Urinary bladder (tissue), 4 donors: ENCODE data around the gene ARSG. TPM values are rescaled to one million over a fixed set of nuclear protein-coding genes. Genes with fewer than 3 reads are reported as not detected.

Experiments used
- DNase-seq: peaks from one replicate; pipeline ENCODE4 v3.0.0-alpha.2; 2015; ENCODE audit errors: extremely low spot score
- H3K27ac ChIP-seq: one replicate; pipeline ENCODE4 v1.5.1; 2013; ENCODE audit warnings: low read depth, mild to moderate bottlenecking, moderate library complexity
- H3K36me3 ChIP-seq: one replicate; pipeline ENCODE4 v1.6.1; 2013; ENCODE audit warnings: mild to moderate bottlenecking, moderate library complexity; ENCODE audit not compliant: insufficient read depth
- H3K4me1 ChIP-seq: one replicate; pipeline ENCODE4 v1.6.1; 2013; ENCODE audit warnings: mild to moderate bottlenecking, moderate library complexity; ENCODE audit not compliant: insufficient read depth
- H3K4me3 ChIP-seq: one replicate; pipeline ENCODE4 v1.5.1; 2013; ENCODE audit warnings: low read depth, low read length
- WGBS: extraction: QIAGEN DNeasy Blood & Tissue Kit; methylation state at CpG from one replicate; pipeline ENCODE4 v1.1.7; 2013; 5-methylcytosine and 5-hydroxymethylcytosine counted together
- polyA plus RNA-seq: library from polyadenylated mRNA; stranded (reverse); fragments of 200-250 nt; gene quantifications from one replicate; pipeline ENCODE4 v1.2.3, GENCODE V29; 2013
- total RNA-seq: library from RNA; depleted of rRNA; stranded (reverse); fragments of >200 nt; gene quantifications from one replicate; pipeline ENCODE4 v1.2.3, GENCODE V29; 2014
- donor health status: healthy with polysubstance abuse.
- donor health status: healthy.

Gene ARSG
- total and polyA plus RNA-seq, 2 donors, result 2.9 to 3.3 TPM

DNA sequence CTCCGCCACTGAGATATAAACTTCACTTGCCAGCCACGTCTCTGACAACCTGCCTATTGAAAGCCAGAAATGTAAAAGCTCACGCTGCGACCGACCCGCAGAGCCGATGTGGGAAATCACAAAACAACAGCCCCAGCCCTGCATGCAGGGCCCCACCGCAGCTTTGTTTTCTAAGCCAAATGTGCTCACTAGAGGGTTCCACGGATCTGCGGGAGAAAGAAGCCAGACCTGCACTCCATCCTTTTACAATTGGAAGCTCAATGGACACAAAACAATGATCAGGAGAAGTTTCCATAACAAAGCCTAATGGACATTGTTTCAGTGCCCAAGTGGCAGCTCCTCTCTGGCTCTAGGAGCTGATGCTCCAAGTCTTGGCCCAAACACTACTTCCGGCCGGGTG is 132.9 kb downstream of the ARSG start:
- Histone ChIP-seq H3K4me3 (no peak overlapping the region), H3K4me1 (no peaks in the 10 kb centered on the region), H3K27ac (no peak overlapping the region), H3K36me3 (peaks cover 7% of the 10 kb centered on the region)
- 85% methylated on average over 12 of the region's 12 CpGs for WGBS
- no peak for DNase-seq

- H3K36me3 ChIP-seq, result peaks cover 7% of the 10 kb centered on the region
- 85% methylated on average over 6 of the region's 6 CpGs for WGBS
- H3K27ac ChIP-seq, result no peak overlapping the region
- no peak for DNase-seq
- H3K4me3 ChIP-seq, result no peak overlapping the region
- H3K4me1 ChIP-seq, result no peaks in the 10 kb centered on the region
These were observed 133.6 kb downstream of the ARSG start for GRCh38 chr17:68424861-68425260.

DNA sequence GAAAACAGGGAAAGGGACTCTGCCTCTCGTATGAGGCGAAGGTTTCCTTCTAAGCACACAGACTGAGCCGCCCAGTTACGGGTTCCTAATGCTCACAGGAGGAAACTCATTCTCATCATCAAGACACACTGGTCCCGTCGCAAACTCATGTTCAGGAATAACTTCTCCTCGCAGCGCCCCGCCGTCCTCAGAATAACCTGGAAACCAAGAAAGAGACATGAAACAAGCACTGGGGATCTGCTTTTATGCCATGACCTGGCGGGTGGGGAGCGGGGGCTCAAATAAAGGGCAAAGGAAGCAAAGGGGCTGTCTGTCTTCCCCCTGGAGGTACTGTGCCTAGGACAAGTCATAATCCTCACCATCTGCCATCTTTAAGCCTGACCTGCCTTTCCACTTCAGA is 134.7 kb downstream of the ARSG start:
- Histone ChIP-seq H3K4me3 (no peak overlapping the region), H3K27ac (no peak overlapping the region), H3K36me3 (peaks cover 7% of the 10 kb centered on the region), H3K4me1 (no peaks in the 10 kb centered on the region)
- DNase-seq, result no peak
- 94% methylated on average over 12 of the region's 12 CpGs for WGBS

- Histone ChIP-seq H3K27ac (no peak overlapping the region), H3K4me1 (no peaks in the 10 kb centered on the region), H3K36me3 (peaks cover 8% of the 10 kb centered on the region), H3K4me3 (no peak overlapping the region)
- no peak for DNase-seq
- 96% methylated on average over 7 of the region's 7 CpGs for WGBS
These were observed 136.3 kb downstream of the ARSG start for GRCh38 chr17:68427575-68427974.

DNA sequence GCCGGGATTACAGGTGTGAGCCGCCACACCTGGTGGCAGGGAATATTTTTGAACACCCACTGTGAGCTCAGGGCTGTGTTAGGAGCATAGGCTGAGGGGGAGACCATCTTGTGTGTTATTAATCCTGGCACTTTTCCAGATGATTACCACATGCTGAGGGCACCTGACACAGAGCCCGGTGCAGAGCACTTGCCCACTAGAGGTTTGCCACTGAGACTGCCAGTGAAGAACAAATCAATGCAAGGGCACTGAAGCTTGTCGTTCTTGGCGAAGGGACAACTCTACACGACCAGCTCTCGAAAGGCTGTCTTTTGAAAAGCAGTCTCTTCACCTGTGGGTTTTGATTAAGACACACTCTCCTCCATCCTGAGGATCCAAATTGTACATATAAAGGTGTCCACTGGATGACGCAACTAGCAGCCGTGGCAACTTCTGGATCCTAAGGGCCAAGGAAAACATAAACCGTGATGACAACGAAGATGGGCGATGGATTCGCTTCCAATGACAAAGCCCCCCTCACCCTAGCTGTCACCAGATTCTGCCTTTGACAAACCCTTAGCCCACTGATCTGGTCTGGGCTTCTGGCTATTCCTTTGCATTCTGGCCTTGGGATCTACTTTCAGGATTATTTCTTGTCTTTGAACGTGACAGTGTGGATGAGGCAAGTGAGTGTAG is 137.3 kb downstream of the ARSG start:
- H3K4me1 ChIP-seq, result no peaks in the 10 kb centered on the region
- H3K27ac ChIP-seq, result no peak overlapping the region
- H3K36me3 ChIP-seq, result peaks cover 8% of the 10 kb centered on the region
- H3K4me3 ChIP-seq, result no peak overlapping the region
- no peak for DNase-seq
- WGBS, result 93% methylated on average over 14 of the region's 14 CpGs

- Histone ChIP-seq H3K4me1 (no peaks in the 10 kb centered on the region), H3K4me3 (no peak overlapping the region), H3K36me3 (peaks cover 8% of the 10 kb centered on the region), H3K27ac (no peak overlapping the region)
- DNase-seq, result no peak
- WGBS, result 90% methylated on average over 11 of the region's 11 CpGs
These were observed 138.6 kb downstream of the ARSG start for GRCh38 chr17:68429881-68430280.

DNA sequence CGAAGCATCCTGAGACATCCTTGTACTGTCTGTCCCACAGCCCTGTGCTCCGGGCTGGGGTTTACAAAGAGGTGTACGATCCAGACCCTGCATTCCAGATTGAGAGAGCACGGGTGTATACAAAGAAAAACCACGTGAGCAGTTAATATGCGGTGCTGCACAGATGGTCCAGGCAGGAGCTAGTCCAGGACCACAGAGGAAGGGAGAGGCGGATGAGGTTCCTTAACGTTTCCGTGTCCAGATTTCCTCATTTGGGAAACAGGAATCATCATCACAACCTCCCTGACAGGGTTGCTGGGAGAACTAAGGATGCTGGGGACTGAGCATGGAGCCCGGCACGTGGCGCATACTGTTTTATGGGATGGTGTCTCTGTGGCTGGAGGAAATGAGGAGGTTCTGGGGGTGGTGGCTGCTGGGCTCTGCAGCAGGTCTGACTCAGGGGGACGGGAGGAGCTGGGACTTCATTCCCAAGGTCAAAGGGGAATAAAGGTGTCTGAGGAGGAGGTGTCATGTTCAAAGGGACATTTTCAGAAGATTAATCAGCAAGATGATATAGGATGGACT is 139.8 kb downstream of the ARSG start:
- no peak overlapping the region for H3K27ac ChIP-seq
- peaks cover 8% of the 10 kb centered on the region for H3K36me3 ChIP-seq

DNA sequence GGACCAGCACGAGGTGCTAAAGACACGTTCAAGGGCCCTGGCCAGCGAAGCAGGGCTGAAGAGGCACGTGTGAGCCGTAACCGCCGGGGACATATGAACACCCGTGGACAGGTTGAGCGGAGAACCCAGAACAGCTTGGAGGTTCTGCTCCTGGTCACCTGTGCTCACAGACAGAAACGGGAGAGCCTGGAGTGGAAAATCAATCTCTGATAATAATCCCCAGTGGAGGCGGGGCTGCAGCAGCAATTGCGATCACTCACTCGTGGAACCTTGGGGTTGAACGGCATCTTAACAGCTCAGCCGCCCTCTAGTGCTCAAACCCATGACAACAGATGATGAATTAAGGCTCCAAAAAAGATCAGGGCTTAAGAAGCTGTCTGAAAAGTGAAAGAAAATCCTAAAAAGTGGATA is 140.4 kb downstream of the ARSG start:
- no peak overlapping the region for H3K4me3 ChIP-seq
- H3K27ac ChIP-seq, result no peak overlapping the region
- no peaks in the 10 kb centered on the region for H3K4me1 ChIP-seq
- DNase-seq, result no peak
- 65% methylated on average over 15 of the region's 15 CpGs for WGBS
- peaks cover 8% of the 10 kb centered on the region for H3K36me3 ChIP-seq

More for the DNA sequence above, 139.8 kb downstream of the ARSG start:
- no peak overlapping the region for H3K4me3 ChIP-seq
- no peaks in the 10 kb centered on the region for H3K4me1 ChIP-seq
- WGBS, result 82% methylated on average over 13 of the region's 13 CpGs
- no peak for DNase-seq

DNA sequence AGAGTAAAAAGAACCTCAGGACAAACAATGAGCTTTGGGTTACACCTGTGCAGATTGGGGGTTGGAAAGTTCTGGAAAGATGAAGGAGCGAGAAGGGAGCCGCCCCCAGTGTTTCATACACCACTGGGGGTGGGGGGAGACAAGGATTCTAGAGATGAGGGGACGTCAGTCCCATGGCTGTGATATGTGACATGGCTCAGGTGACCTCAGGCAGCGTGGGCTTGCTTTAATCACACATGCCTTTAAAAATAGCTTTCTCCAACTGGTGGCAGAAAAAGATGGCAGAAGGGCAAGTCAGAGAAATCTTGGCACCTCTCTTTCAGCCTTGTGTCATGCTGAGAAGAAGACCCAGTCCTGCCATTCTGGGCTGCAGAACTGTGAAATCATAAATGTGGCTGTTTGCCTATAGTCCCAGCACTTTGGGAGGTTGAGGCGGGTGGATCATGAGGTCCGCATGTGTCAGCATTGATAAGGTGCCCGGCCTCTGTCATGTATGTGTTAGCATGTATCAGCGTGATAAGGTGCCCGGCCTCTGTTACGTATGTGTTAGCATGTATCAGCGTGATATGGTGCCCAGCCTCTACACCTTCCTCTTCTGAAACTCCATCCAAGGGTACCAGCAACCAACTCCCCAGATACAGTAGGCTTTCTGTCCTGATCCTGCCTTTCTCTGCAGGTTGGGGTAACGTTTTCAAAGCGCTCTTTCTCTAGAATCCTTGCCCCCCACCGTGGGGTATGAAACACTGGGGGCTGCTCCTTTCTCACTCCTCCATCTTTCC is 141.0 kb downstream of the ARSG start:
- H3K4me1 ChIP-seq, result no peaks in the 10 kb centered on the region
- DNase-seq, result no peak
- WGBS, result 93% methylated on average over 14 of the region's 14 CpGs
- peaks cover 8% of the 10 kb centered on the region for H3K36me3 ChIP-seq
- H3K4me3 ChIP-seq, result no peak overlapping the region
- H3K27ac ChIP-seq, result no peak overlapping the region

GRCh38 chr17:68433211-68433610 is 141.9 kb downstream of the ARSG start:
- 94% methylated on average over 9 of the region's 9 CpGs for WGBS
- no peak for DNase-seq
- H3K36me3 ChIP-seq, result peaks cover 7% of the 10 kb centered on the region

DNA sequence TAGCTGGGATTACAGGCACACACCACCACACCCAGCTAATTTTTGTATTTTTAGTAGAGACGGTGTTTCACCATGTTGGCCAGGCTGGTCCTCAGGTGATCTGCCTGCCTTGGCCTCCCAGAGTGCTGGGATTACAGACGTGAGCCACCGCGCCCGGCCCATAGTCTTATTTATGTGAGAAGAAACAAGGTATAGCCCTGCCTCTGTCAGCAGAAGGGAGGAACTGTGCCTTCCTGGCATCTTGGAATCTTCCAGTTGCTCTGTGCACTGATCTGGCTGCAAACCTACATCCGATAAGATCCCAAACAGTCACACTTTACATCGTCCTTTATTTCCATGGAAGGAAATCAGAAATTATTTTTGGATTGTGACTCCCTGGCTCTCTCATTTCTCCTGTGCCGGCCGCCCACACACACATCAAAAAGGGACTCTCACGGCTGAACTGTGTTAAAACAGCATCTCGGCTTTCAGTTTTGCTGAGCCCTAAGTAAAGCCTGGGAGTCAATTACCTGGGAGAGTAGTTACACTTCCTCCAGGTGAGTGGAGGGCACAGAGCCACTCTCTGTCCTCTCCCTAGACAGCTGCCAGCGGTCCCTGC is 142.7 kb downstream of the ARSG start:
- DNase-seq, result no peak
- H3K4me1 ChIP-seq, result no peaks in the 10 kb centered on the region
- H3K36me3 ChIP-seq, result peaks cover 4% of the 10 kb centered on the region
- no peak overlapping the region for H3K4me3 ChIP-seq
- WGBS, result 85% methylated on average over 12 of the region's 12 CpGs
- no peak overlapping the region for H3K27ac ChIP-seq

More at GRCh38 chr17:68433211-68433610, 141.9 kb downstream of the ARSG start:
- Histone ChIP-seq H3K4me3 (no peak overlapping the region), H3K4me1 (no peaks in the 10 kb centered on the region), H3K27ac (no peak overlapping the region)

DNA sequence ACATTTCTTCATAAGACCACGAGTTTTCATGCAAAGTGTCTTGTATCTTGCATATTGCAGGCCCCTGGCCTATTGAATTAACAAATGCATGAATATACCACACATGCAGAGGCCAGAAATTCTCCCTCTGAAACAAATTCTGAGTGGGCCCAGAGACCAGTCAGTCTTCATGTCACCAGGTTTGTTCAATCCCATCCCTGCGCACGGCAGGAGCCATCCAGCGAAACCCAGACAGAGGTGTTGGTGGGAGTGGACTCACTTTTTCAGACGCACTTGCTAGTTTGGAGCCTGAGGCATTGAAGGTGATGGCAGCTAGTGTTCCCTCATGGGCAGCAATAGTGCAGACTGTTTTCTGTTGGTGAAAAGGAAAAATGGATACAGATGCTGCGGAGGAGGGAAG is 144.1 kb downstream of the ARSG start:
- Histone ChIP-seq H3K36me3 (peaks cover 4% of the 10 kb centered on the region), H3K4me3 (no peak overlapping the region), H3K4me1 (no peaks in the 10 kb centered on the region), H3K27ac (no peak overlapping the region)
- WGBS, result 95% methylated on average over 6 of the region's 6 CpGs
- no peak for DNase-seq

DNA sequence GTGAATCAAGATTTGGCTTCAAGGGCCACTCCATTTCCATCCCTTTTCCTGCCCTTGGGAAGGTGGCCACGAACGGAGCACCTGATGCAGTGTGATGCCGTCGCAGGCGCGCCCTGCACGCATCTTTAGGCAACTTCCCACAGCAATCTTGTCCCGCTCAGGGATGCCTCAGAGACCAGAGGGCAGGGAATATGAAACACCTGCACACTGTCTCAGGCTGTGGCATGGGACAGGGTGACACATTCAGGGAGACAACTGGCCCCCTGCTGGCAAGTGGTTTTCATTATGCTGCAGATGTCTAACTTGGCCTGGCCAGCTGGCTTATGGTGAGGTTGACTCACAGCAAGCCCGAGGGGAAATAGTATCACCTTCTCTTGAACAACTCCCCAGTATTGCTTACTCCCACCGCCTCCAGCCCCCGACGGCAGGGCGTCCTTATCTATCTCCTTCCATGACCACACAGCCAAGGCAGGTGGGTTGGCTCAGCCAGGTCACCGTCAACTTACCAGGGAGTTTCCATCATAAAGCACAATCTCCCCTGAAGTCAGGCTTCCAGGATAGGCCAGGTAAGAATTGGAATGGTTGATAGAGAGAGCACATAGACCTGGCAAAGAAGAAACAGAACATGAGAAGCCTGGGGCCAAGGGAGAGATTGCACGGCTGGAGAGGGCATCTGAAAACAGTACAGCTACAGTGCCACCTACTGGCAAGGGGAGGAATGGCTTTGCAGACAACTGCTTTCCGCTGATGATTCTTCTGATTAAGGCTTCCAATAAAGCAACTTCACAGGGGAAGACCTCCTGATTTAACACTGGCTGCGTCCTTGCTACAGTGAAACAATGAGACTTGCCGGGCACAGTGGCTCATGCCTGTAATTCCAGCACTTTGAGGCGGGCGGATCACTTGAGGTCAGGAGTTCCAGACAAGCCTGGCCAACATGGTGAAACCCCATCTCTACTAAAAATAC is 144.9 kb downstream of the ARSG start:
- WGBS, result 66% methylated on average over 20 of the region's 20 CpGs
- Histone ChIP-seq H3K36me3 (peaks cover 4% of the 10 kb centered on the region), H3K4me3 (no peak overlapping the region), H3K4me1 (no peaks in the 10 kb centered on the region), H3K27ac (no peak overlapping the region)
- DNase-seq, result no peak
